Measurements from ENCODE around the gene NR2F1-AS1.

The NR2F1-AS1 gene

DNA sequence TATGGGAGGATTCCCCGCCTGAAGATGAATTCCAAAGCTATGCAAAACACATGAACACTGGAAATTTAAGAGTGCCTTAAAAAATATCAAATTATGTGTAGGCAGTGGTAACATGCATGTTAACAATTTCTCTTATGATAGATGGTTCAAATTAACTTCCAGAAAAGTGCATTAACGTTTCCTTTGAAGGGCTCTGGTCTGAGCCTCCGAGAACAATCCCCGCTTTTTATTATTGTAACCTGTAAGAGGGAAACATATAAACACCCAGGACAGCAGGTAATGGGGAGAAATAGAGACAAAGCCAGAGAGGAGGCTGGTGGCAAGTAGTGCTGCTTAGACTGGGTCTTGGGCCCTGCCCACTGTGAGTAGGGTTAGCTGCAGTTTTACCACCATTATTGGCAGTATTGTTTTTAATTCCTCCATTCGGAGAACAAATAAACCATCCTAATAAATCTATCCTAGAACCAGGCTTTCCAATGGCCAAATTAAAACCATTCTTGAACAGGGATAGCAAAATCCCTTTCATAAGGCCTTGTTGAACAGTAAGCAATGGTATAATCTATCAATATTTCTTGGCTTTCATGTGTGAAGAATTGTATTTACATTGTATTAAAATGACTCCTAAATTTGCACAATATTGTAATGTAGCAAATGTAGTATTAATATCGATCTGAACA is 8.3 kb upstream of the NR2F1-AS1 start:
- DNase-seq: no peak

GRCh38 chr5:93588352-93589151 is 7.5 kb upstream of the NR2F1-AS1 start:
- DNase-seq: no peak

DNA sequence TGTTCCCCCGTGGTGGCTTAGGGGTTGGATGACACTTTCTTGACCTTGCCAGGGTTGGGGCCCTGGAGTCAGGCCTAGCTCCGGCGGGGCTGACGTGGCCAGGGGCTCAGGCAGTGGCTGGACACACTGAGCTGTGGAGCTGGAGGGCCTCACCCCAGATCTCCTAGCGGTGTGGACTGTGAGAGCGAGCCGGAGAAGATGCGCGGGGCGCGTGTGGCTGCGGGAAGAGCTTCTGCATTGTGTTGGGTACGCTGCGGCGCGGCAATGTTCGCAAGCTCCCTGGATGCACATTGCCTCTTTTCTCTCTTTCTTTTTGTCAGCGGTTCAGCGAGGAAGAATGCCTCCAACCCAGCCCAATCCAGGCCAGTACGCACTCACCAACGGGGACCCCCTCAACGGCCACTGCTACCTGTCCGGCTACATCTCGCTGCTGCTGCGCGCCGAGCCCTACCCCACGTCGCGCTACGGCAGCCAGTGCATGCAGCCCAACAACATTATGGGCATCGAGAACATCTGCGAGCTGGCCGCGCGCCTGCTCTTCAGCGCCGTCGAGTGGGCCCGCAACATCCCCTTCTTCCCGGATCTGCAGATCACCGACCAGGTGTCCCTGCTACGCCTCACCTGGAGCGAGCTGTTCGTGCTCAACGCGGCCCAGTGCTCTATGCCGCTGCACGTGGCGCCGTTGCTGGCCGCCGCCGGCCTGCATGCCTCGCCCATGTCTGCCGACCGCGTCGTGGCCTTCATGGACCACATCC is 6.8 kb upstream of the NR2F1-AS1 start:
- DNase-seq: no peak

GRCh38 chr5:93586736-93587596 is 5.9 kb upstream of the NR2F1-AS1 start:
- no peak for DNase-seq

GRCh38 chr5:93585767-93586385 is 4.9 kb upstream of the NR2F1-AS1 start:
- no peak for DNase-seq

GRCh38 chr5:93585041-93585766 is 4.2 kb upstream of the NR2F1-AS1 start:
- DNase-seq: no peak

DNA sequence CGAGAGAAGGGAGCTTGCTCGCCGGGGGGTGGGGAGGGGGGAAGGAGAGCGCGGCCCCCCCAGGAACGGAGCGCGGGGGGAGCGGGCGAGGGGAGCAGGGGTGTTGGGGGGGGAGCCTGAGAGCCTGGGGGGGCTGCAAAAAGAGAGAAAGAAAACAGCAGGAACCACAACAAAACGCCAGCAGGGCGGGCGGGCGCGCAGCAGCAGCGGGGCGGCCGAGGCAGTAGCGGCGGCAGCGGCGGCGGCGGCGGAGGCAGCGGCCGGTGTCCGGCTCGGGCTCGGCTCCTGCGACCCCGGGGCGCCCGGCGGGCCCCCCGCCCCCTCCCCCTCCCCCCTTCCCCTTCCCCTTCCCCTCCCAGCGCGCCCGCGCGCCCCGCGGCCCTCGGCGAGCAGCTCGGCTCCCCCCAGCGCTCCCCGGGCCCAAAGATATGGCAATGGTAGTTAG is 3.6 kb upstream of the NR2F1-AS1 start:
- DNase-seq: no peak

GRCh38 chr5:93583768-93584595 is 3.0 kb upstream of the NR2F1-AS1 start:
- DNase-seq: peak in 1 of 2 donors; percentile 29

DNA sequence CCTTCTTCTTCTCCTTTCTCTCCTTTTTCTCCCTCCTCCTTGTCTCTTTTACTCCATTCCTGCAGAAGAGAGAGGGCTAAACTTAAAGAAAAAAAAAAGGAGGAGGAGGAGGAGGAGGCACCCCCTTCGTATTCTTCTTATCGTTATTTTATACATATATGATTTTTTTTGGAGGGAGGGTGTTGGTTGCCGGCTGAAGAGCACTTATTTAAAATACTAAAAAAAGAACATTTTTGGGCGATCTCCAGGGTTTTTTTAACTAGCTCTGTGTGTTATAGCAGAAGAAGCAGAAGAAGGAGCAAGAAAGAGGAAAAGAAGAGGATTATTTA is 2.4 kb upstream of the NR2F1-AS1 start:
- DNase-seq: no peak

GRCh38 chr5:93582677-93583438 is 1.8 kb upstream of the NR2F1-AS1 start, which contains the start of gene NR2F1:
Gene NR2F1 (plus strand): TSS chr5:93583222. CDS start chr5:93585024, 1,802 bp downstream.
- peak; percentile 41 to 69 for DNase-seq

DNA sequence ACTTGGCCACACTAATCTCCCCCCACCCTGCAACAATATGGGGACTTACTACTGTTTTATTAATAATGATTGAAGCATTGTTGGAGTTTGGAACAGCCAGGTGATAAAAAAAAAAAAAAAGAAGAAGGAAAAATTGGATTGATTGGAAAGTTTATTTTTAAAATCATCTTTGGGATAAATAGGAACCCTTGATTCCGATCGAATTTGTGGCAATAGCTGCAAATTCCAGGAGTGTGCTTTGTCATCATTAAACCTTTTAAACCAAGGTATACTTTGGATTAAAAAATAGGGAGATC is 1.1 kb upstream of the NR2F1-AS1 start:
- DNase-seq: no peak

DNA sequence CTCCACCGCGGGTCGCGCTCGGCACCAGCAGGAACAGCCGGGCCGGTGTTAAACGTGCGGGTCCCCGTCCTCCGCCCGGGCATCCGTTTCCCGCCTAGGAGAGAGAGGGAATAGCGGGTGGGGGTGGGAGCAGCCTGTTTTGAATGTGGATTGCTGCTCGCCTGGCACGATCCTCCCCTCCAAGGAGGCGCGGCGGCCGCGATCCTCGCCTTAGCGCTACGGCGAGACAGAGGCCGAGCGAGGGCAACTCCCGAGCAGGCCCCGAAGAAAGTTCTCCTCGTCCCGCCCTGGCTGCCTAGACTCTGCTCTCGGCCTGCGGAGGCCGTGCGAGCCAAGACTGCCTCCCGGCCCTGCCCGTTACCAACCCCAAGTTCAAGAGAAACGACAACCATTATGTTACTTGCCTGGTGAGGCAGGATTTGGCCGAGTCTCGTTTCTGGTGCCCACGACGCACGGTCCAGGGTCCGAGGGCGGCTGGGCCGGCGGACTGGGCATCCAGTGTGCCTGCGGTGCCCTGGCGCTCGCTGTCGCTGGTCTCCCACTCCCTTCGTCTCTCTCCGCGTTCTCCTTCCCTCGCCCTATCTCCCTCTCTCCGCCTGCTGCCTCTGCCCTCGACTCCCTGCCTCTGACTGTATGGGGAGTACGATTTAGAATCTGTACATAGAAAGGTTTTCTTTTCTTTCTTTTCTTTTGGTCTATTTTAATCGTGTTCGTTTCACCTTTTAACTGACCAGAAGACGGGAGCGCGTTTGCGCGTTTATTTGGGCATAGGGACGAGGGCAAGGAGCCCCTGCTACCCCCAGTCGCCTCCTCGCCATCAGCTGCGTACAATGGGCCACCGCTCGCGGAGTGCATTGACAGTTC is 724 bp downstream of the NR2F1-AS1 start:
- no peak for DNase-seq

- peak in 1 of 2 donors; percentile 42 for DNase-seq
Measured at GRCh38 chr5:93579692-93580062, 1.3 kb downstream of the NR2F1-AS1 start.

GRCh38 chr5:93578813-93579691 is 2.0 kb downstream of the NR2F1-AS1 start:
- DNase-seq: peak in 1 of 2 donors; percentile 48

- no peak for DNase-seq
Measured at GRCh38 chr5:93577854-93578812, 2.9 kb downstream of the NR2F1-AS1 start.
